Mesothelial cell of epicardium (in vitro differentiated cells): ENCODE data around the gene JMJD7. TPM values are rescaled to one million over a fixed set of nuclear protein-coding genes. Genes with fewer than 3 reads are reported as not detected.

Source experiments
- DNase-seq, 2 experiments: peaks; one replicate each; pipeline ENCODE4 v3.0.0; 2021; ENCODE audit warnings: low spot score in 2 of 2; ENCODE audit not compliant: unreplicated experiment in 2 of 2
- H3K27ac Mint-ChIP-seq: 2 replicates; pipeline ENCODE4 v1.8.0; 2021; ENCODE audit warnings: mixed read lengths
- H3K27me3 Mint-ChIP-seq: 2 replicates; pipeline ENCODE4 v1.8.0; 2021; ENCODE audit warnings: low read depth, mixed read lengths
- H3K36me3 Mint-ChIP-seq: 2 replicates; pipeline ENCODE4 v1.8.0; 2021; ENCODE audit warnings: mixed read lengths
- H3K4me1 Mint-ChIP-seq: 2 replicates; pipeline ENCODE4 v1.8.0; 2021; ENCODE audit warnings: mixed read lengths
- H3K4me3 Mint-ChIP-seq: 2 replicates; pipeline ENCODE4 v1.8.0; 2021; ENCODE audit warnings: mild to moderate bottlenecking, moderate library complexity, mixed read lengths
- H3K9me3 Mint-ChIP-seq: 2 replicates; pipeline ENCODE4 v1.8.0; 2021; ENCODE audit warnings: mixed read lengths
- CTCF ChIP-seq: fragments of 200-600 bp; sonication (generic); IDR thresholded peaks from one replicate; pipeline ENCODE4 v1.5.0; 2021; ENCODE audit warnings: antibody characterized with exemption; ENCODE audit not compliant: unreplicated experiment
- total RNA-seq: library from RNA; stranded (reverse); gene quantifications from 3 replicates; pipeline ENCODE4 v1.2.1, GENCODE V29; 2021

The JMJD7 gene
- 25.9 to 27.6 TPM (median 26.7 TPM) in 3 replicates for total RNA-seq

- DNase-seq = peak; percentile 95 to 96
- Mint-ChIP-seq H3K4me1 (peaks cover 16% of the 10 kb centered on the region), H3K27ac (peak within 1 kb of the TSS; percentile 80), H3K9me3 (no peaks in the 10 kb centered on the region), H3K27me3 (no peaks in the 10 kb centered on the region), H3K36me3 (peaks cover 8% of the 10 kb centered on the region), H3K4me3 (peak within 1 kb of the TSS; percentile 81)
- TF ChIP-seq CTCF = no peak
Measured at GRCh38 chr15:41827880-41828806, at the start of gene JMJD7. JMJD7 (plus strand) TSS chr15:41828092; CDS start chr15:41828125, 33 bp downstream.

- H3K9me3 Mint-ChIP-seq = no peaks in the 10 kb centered on the region
- H3K4me1 Mint-ChIP-seq = peaks cover 58% of the 10 kb centered on the region
- H3K27ac Mint-ChIP-seq = peak overlapping the region; percentile 43
- DNase-seq = no peak
- H3K4me3 Mint-ChIP-seq = no peak overlapping the region
- no peak for TF ChIP-seq CTCF
- no peaks in the 10 kb centered on the region for H3K36me3 Mint-ChIP-seq
- no peaks in the 10 kb centered on the region for H3K27me3 Mint-ChIP-seq
Measured at GRCh38 chr15:41778521-41778920, 49.4 kb upstream of the JMJD7 start.

GRCh38 chr15:41779662-41780157 lies 48.2 kb upstream of the JMJD7 start:
- Mint-ChIP-seq H3K9me3 (no peaks in the 10 kb centered on the region), H3K4me3 (no peak overlapping the region), H3K36me3 (no peaks in the 10 kb centered on the region), H3K4me1 (peaks cover 54% of the 10 kb centered on the region), H3K27ac (peak overlapping the region; percentile 44), H3K27me3 (no peaks in the 10 kb centered on the region)
- no peak for DNase-seq
- TF ChIP-seq CTCF = no peak

GRCh38 chr15:41780266-41780665 lies 47.6 kb upstream of the JMJD7 start:
- H3K36me3 Mint-ChIP-seq = no peaks in the 10 kb centered on the region
- no peak overlapping the region for H3K4me3 Mint-ChIP-seq
- H3K27ac Mint-ChIP-seq = no peak overlapping the region
- peaks cover 50% of the 10 kb centered on the region for H3K4me1 Mint-ChIP-seq
- TF ChIP-seq CTCF = no peak
- DNase-seq = no peak
- no peaks in the 10 kb centered on the region for H3K27me3 Mint-ChIP-seq
- no peaks in the 10 kb centered on the region for H3K9me3 Mint-ChIP-seq

- no peaks in the 10 kb centered on the region for H3K36me3 Mint-ChIP-seq
- no peak overlapping the region for H3K27ac Mint-ChIP-seq
- no peaks in the 10 kb centered on the region for H3K9me3 Mint-ChIP-seq
- no peak overlapping the region for H3K4me3 Mint-ChIP-seq
- no peaks in the 10 kb centered on the region for H3K27me3 Mint-ChIP-seq
- TF ChIP-seq CTCF = no peak
- peaks cover 45% of the 10 kb centered on the region for H3K4me1 Mint-ChIP-seq
- no peak for DNase-seq
Measured at GRCh38 chr15:41780727-41781126, 47.2 kb upstream of the JMJD7 start.
